ENCODE results near the gene KREMEN2. TPM values are rescaled to one million over a fixed set of nuclear protein-coding genes. Genes with fewer than 3 reads are reported as not detected.

Gene KREMEN2
- total and polyA plus RNA-seq, 2 of the 4 experiments (the other 2 are of a cell fraction): 0.03 TPM; not detected in 1

GRCh38 chr16:3004781-3005284, 40.8 kb downstream of the KREMEN2 start:
- no peak overlapping the region for H3K14ac ChIP-seq (replicated peaks; ENCODE audit: low read depth, low read length)
- 11% methylated on average over 4 of the region's 25 CpGs; no CpG with 5 or more reads in 1 of the 2 experiments for WGBS, 2 experiments (ENCODE audit: extremely low coverage in 2 of 2, insufficient read length in 1 of 2)
- H3K23ac ChIP-seq (ENCODE audit: low read depth, low read length): no peak overlapping the region
- no peak overlapping the region for H2BK5ac ChIP-seq (ENCODE audit: low read depth, low read length, poor library complexity, severe bottlenecking)
- H3K4ac ChIP-seq (ENCODE audit: low read depth, low read length): no peak overlapping the region
- H3K4me3 ChIP-seq (ENCODE audit: insufficient read depth, low read depth, low read length): no peak overlapping the region
- ATAC-seq (ENCODE audit: low read depth): no peak
- no peak overlapping the region for H2BK20ac ChIP-seq (ENCODE audit: low read depth, low read length)
- no peak overlapping the region for H3K56ac ChIP-seq (ENCODE audit: extremely low read depth, insufficient read depth, low read length)
- H2AFZ ChIP-seq (replicated peaks; ENCODE audit: low read length, poor library complexity): no peak overlapping the region
- no peak overlapping the region for H4K8ac ChIP-seq (ENCODE audit: low read depth in 2 of 2, low read length in 2 of 2)
- no peak overlapping the region for H3K27ac ChIP-seq (ENCODE audit: insufficient read depth, low read length)
- no peak overlapping the region for H2AK9ac ChIP-seq (replicated peaks; ENCODE audit: low read depth, low read length, poor library complexity)
- in situ Hi-C loops (cut with MboI; ENCODE audit: low sequenced_read_pairs): no loop called here
- BruUV-seq (replicated peaks): no TSS peak
- DNase-seq: no peak
- no peak overlapping the region for H3K4me2 ChIP-seq (ENCODE audit: low read depth, low read length)
- no peak overlapping the region for H4K5ac ChIP-seq (ENCODE audit: low read depth, low read length)
- intact Hi-C loops (cut with micrococcal nuclease): no loop called here
- peaks cover 3% of the 10 kb centered on the region; the same call in 1 of the 2 replicates for H3K4me1 ChIP-seq (ENCODE audit: control insufficient read depth, insufficient read depth, low read length)
- H3K36me3 ChIP-seq (ENCODE audit: control insufficient read depth, insufficient read depth, low read length): no peaks in the 10 kb centered on the region
- CTCF ChIA-PET: no interaction called here
- no peaks in the 10 kb centered on the region for H4K20me1 ChIP-seq (ENCODE audit: insufficient read depth, low read length)
- no peak overlapping the region for H3K9ac ChIP-seq (ENCODE audit: low read depth, low read length)
- dilution Hi-C loops (cut with HindIII; ENCODE audit: low sequenced_read_pairs, unreplicated experiment): no loop called here
- no peaks in the 10 kb centered on the region for H3K79me1 ChIP-seq (ENCODE audit: low read depth in 1 of 2, low read length in 2 of 2)
- H4K91ac ChIP-seq (ENCODE audit: insufficient read depth, low read depth, low read length): no peak overlapping the region
- H3K9me1 ChIP-seq (ENCODE audit: insufficient read depth, low read length): no peaks in the 10 kb centered on the region
- no peak overlapping the region for H3K18ac ChIP-seq (ENCODE audit: low read depth, low read length)
- TF ChIP-seq, protein P1, sequence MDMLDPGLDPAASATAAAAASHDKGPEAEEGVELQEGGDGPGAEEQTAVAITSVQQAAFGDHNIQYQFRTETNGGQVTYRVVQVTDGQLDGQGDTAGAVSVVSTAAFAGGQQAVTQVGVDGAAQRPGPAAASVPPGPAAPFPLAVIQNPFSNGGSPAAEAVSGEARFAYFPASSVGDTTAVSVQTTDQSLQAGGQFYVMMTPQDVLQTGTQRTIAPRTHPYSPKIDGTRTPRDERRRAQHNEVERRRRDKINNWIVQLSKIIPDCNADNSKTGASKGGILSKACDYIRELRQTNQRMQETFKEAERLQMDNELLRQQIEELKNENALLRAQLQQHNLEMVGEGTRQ (IDR thresholded peaks at IDR 0.05; ENCODE audit: low read depth, low read length): no peak
- TF ChIP-seq MAFK (IDR thresholded peaks at IDR 0.05; ENCODE audit: low read depth, low read length) (no peak), POLR2A (IDR thresholded peaks at IDR 0.05; ENCODE audit: low read depth, low read length) (no peak), RCOR1 (IDR thresholded peaks at IDR 0.05; ENCODE audit: insufficient replicate concordance, low read length) (no peak), MXI1 (IDR thresholded peaks at IDR 0.05; ENCODE audit: borderline replicate concordance, low read depth, low read length) (no peak), RAD21 (IDR thresholded peaks at IDR 0.05; ENCODE audit: low read length) (no peak), MAZ (IDR thresholded peaks at IDR 0.05; ENCODE audit: borderline replicate concordance, low read depth, low read length) (no peak), RFX5 (IDR thresholded peaks at IDR 0.05; ENCODE audit: low read depth, low read length) (no peak), CTCF (conservative IDR thresholded peaks at IDR 0.05; ENCODE audit: low read depth, low read length) (no peak), ELK1 (IDR thresholded peaks at IDR 0.05; ENCODE audit: borderline replicate concordance, low read depth, low read length) (no peak), SMC3 (IDR thresholded peaks at IDR 0.05; ENCODE audit: low read depth, low read length) (no peak), NFE2L2 (IDR thresholded peaks at IDR 0.05; ENCODE audit: low read depth, low read length) (no peak), CHD1 (IDR thresholded peaks at IDR 0.05; ENCODE audit: low read depth, low read length) (no peak), CEBPB (IDR thresholded peaks at IDR 0.05; ENCODE audit: low read depth, low read length) (no peak)
- POLR2A ChIA-PET (ENCODE audit: unreplicated experiment): no interaction called here
- H3K27me3 ChIP-seq (ENCODE audit: control insufficient read depth, insufficient read depth, low read length): peaks cover 34% of the 10 kb centered on the region; the same call in 1 of the 2 replicates
- no peaks in the 10 kb centered on the region for H3K9me3 ChIP-seq (ENCODE audit: control insufficient read depth, insufficient read depth, low read length)
- no peak overlapping the region for H2AK5ac ChIP-seq (ENCODE audit: low read depth, low read length)
- no peak overlapping the region for H2BK120ac ChIP-seq (ENCODE audit: low read depth, low read length)
- no peak overlapping the region for H2BK15ac ChIP-seq (ENCODE audit: low read depth, low read length)
